NCI-H82 (cell line): ENCODE data around the gene ADCYAP1R1.

ENCODE experiments used
- DNase-seq: peaks from one replicate; lab custom pipeline; 2025; lab: John Stamatoyannopoulos, UW

Gene ADCYAP1R1

DNA sequence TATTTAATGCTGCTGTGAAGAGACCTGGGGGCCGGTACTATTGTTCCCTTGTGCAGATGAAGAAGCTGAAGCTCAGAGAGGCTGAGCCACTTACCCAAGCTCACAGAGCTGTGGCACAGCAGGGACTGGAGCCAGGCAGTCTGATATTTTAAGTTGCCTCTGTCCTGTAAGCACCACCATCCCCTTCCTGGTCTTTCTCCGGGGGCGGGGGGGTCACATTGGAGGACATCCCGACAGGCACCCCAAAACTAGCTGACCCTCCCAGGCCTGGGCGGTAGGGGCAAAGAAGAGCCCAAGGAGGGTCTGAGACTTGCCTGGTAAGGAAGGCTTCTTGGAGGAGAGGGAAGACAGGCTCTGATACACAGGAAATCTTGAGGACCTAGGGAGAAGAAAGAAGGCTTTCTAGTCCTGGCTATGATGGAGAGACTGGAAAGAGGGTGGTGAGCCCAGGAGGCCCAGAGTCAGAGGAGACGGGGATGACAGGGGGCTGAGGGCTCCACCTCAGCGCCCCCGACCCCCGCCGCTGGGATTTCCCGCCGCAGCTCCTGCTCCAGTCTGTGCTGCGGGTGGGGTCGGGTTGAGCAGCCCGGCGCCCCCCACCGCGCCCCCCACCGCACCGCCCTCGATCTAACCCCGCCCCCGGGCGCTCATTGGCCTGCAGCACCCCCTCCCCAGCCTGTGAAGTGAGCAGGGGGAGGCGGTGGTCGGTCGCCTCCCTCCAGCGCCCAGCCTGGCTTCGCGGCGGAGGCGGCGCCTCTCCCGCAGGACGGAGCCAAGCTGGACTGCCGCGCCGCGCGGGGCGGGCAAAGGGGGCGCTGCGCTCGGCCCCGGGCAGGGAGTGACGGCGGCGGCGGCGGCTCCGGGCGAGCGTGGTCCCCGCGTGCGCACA is at the start of gene ADCYAP1R1:
Gene ADCYAP1R1 (plus strand): TSS at position 711 of the 889 bp plus-strand sequence. CDS start 10,957 bp downstream, outside the sequence.
- peak; percentile 89 for DNase-seq

GRCh38 chr7:31003097-31003496 is 49.0 kb upstream of the ADCYAP1R1 start:
- no peak for DNase-seq

- DNase-seq: no peak
Observed at GRCh38 chr7:31003721-31004120, 48.4 kb upstream of the ADCYAP1R1 start.

- DNase-seq: no peak
Observed at GRCh38 chr7:31004393-31004792, 47.7 kb upstream of the ADCYAP1R1 start.

GRCh38 chr7:31006857-31007256 is 45.3 kb upstream of the ADCYAP1R1 start:
- no peak for DNase-seq

DNA sequence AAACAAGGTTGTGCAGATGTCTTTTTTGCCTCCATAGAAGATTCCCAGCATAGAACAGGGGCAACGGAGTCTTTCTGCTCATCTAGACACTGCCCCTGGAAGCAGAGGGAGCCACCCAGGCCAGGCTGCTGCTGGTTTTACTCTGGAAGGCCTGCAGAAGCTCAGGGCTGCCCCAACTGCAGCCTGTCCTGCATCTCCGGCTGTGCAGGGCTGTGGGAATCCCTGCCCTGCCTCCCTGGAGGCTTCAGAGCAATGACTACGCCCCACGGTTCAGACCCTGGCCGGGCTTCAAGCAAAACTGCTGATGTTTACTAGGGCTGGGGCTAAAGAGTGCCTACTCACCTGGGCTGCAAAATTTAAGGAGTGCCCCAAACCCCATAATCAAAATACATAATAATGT is 44.5 kb upstream of the ADCYAP1R1 start:
- no peak for DNase-seq

- DNase-seq: no peak
Observed at GRCh38 chr7:31014826-31015225, 37.3 kb upstream of the ADCYAP1R1 start.

DNA sequence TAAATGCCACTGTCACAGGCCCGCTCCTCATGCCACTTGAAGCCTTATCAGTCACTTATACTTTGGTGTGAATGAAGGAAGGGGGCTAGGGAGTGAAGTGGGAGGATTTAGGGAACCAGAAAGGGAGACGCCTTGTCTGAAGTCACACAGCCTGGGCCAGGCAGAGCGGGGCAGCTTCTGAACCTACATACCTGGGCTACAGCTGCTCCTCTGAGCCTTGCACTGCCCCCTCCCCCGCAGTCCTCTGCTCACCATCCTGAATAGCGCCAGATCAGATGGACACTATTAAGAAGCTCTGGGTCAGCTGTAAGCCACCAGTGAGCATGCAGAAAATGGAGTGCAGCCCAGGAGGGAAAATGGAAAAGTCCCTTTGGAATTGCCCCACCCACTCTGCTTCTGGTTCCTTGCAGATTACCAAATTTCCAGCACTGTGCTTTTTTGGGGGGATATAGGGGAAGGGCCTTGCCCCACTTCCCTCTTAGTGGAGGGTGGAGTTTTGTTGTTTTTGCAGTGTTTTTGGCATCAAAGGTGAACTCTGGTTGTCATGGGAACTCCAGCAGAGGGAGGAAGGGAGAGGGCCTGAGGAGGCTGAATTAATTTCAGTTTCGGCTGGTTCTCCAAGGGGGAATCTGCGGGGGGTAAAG is 35.0 kb upstream of the ADCYAP1R1 start:
- no peak for DNase-seq

- DNase-seq: no peak
Observed at GRCh38 chr7:31017721-31018120, 34.4 kb upstream of the ADCYAP1R1 start.

- DNase-seq: no peak
Observed at GRCh38 chr7:31019509-31019908, 32.6 kb upstream of the ADCYAP1R1 start.

GRCh38 chr7:31020161-31020560 is 31.9 kb upstream of the ADCYAP1R1 start:
- DNase-seq: no peak

- peak; percentile 49 for DNase-seq
Observed at GRCh38 chr7:31020652-31021051, 31.5 kb upstream of the ADCYAP1R1 start.

DNA sequence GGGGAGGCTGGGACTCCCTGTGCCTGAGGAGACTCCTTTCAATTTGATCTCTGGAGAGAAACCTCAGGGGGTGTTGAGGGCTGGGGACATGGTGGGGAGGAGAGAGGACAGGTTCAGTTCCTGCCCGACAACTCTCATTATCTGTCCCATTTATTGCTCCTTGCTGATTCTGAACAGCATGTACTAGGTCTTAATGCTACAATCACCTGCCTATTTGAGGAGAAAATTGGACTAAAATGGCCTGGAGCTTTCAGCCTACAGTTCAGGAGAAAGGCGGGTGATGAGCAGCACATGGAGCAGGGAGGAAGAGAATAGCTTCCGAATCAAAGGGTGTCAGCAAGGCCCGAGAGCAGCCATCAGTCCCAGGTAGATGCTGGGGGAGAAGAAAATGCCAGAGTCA is 30.0 kb upstream of the ADCYAP1R1 start:
- no peak for DNase-seq

DNA sequence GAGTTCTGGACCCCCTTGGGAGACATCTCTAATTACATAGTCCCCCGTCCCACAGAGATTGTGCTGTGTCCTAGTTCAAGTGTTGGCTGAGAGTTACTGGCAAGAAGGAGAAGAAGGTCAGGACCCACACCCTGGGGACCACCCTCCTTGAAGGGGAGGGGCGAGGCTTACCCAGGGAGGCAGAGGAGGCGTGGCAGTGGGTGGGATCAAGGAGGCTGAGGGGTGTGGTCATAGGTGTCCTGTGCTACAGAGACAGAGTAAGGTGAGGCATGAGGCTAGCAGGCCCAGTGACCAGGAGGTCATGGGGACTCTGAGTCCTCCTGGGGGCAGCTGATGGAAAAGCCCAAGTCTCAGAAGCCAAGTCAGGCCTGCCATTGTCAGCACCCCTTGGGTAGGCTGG is 29.4 kb upstream of the ADCYAP1R1 start:
- DNase-seq: peak; percentile 22

- no peak for DNase-seq
Observed at GRCh38 chr7:31023877-31024276, 28.2 kb upstream of the ADCYAP1R1 start.

GRCh38 chr7:31027161-31027965 is 24.7 kb upstream of the ADCYAP1R1 start:
- DNase-seq: peak; percentile 95

- no peak for DNase-seq
Observed at GRCh38 chr7:31028006-31028405, 24.1 kb upstream of the ADCYAP1R1 start.

DNA sequence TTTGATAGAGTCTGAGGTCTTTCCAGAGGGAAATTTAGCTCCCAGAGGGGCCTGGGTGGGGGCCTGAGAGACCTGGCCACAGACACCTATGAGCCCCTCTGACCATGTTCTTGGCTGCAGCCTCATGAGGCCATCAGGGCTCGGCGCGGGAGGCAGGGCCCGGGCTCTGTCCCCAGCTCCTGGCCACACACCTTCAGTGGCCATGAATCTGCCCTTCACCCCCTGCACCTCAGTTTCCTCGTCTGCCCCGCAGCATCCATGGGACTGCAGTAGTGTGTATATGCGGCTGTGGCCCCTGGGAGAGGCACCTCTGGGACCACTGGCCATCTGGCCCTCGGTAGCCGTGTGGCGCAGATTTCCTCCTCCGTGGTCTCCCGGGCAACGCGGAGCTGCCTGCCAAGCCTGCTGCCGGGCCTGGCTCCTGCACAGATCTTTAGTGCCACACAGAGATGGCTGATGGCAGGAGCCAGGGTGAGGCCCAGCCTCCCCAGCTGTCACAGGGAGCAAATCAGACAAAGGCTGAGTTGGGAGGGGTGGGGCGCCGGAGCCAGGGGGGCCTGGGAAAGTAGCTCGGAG is 23.6 kb upstream of the ADCYAP1R1 start:
- peak; percentile 68 for DNase-seq

DNA sequence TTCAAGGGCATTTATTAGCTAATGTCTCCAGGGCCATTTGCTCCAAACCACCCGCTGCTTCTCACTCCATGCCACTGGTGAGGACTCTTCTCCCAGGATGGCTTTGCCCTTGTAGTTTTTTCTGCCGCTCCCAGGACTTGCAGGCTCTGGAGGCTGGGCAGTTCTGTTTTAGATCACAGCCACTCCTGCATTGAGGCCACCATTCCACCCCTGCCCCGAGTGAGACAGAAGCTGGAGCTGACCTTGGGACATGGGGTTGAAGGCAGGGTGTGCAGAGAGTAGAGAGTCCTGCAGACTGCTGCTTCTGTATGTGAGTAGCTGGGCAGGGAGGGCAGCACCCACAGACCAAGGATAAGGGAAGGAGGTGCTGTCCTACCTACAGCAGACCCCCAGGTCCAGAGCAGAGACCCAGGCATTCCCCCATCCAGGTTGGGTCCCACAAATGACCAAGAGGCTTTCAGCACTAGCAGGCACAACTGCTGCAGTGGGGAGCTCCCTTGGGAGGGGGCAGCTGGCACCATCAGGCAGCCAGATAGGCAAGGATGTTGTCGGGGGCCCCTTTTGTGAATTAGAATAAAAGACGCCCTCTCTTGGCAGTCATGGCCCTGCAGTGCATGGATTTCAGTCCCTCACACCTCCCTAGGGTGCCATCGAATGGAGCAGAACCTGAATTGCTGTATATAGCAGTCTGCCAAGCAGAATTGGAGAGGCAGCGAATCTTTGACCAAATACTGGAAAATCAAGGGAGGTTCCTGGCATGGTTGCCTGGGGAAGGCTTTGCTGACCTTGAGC is 22.7 kb upstream of the ADCYAP1R1 start:
- DNase-seq: no peak

DNA sequence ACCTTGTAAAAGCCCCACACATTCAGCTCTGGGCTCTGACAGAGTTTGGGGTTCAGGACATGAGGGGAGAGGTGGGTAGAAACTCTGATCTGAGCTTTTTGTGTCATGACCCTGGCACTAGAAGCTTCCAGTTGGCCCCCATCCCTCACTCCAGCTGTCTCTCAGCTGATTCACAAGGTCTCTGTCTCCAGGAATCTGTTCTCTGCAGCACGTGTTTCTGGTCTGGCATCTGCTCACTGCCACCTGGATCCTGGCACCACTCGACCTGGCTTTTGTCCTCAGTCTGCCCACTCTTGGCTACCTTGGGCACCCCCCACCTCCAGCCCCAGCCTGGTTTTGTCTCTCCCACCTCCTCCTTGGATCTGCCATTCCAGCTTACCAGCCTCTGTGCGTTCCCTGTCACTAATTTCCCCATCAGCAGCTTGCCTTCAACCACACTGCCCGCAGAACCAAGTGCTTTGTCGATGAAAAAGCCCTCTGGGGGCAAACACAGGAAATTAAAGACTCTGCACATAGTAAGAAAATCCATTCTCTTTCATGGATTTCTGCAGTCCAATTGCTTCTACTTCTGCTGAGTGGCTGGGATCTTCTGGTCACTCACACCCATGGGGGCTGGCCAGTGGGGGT is 18.3 kb upstream of the ADCYAP1R1 start:
- no peak for DNase-seq

DNA sequence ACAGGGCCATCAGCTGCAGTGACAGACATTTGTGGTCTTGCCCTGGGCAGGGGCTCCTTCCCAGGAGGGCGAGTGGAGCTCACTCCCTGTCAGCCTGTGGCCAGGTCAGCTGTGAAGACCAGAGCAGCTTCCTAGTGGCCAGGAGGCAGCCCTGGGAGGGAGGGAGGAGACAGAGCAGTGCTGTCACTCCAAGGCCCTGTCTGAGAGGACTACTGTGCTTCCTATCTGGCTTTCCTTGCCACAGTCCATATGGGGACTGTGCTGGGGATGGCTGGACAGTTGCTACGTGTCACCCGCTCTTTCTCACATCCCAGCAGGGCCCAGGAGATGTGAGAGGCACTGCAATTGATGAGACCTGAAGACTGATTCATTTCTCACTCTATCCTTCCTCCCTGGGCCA is 15.2 kb upstream of the ADCYAP1R1 start:
- DNase-seq: no peak
